CD4-positive, alpha-beta T cell (primary cell): Measurements from ENCODE around the gene DOCK2. TPM values are rescaled to one million over a fixed set of nuclear protein-coding genes. Genes with fewer than 3 reads are reported as not detected.

Experiments
- ATAC-seq: fragments of 200-7000 bp; cut with Tn5 transposase; one replicate; pipeline ENCODE4 v1.10.0; 2022; ENCODE audit warnings: mild to moderate bottlenecking; ENCODE audit not compliant: poor library complexity
- CTCF ChIA-PET: fragments of 350-600 bp; sonication (Branson Sonifier 250); formaldehyde crosslinking; loops from one replicate; lab custom pipeline; 2021; ENCODE audit warnings: antibody characterized with exemption, inconsistent platforms; lab: Charles Lee
- POLR2A ChIA-PET: fragments of 350-600 bp; sonication (Branson Sonifier 250); formaldehyde crosslinking; loops from one replicate; lab custom pipeline; 2021; ENCODE audit warnings: antibody characterized with exemption, inconsistent platforms; lab: Charles Lee
- DNase-seq, 14 experiments: peaks; one replicate each; pipeline ENCODE4 v3.0.0-alpha.2; 2013 to 2020; ENCODE audit warnings: mixed read lengths in 2 of 14
- H3K27ac ChIP-seq, 2 donors: one replicate each; pipeline versions ENCODE4 v1.5.1 to v1.7.0; 2013; ENCODE audit warnings: low read length in 2 of 2, low read depth in 1 of 2, mild to moderate bottlenecking in 1 of 2
- H3K27me3 ChIP-seq, 2 experiments: 1 replicate in 1 of 2; 2 replicates in 1 of 2; pipeline versions ENCODE4 v1.6.1 to v1.7.0; 2013; ENCODE audit warnings: low read length in 2 of 2, control low read depth in 1 of 2, mild to moderate bottlenecking in 1 of 2, moderate library complexity in 1 of 2; ENCODE audit not compliant: insufficient read depth in 2 of 2, control insufficient read depth in 1 of 2
- H3K36me3 ChIP-seq: one replicate; pipeline ENCODE4 v1.6.1; 2013; ENCODE audit warnings: low read length, control low read depth; ENCODE audit not compliant: insufficient read depth
- H3K4me1 ChIP-seq: one replicate; pipeline ENCODE4 v1.6.1; 2013; ENCODE audit warnings: low read length, control low read depth; ENCODE audit not compliant: insufficient read depth
- H3K4me3 ChIP-seq: one replicate; pipeline ENCODE4 v1.5.1; 2013; ENCODE audit warnings: mild to moderate bottlenecking, low read length, moderate library complexity
- H3K9me3 ChIP-seq, 2 experiments: 1 replicate in 1 of 2; 2 replicates in 1 of 2; pipeline versions ENCODE4 v1.6.1 to v1.7.0; 2013; ENCODE audit warnings: low read length in 2 of 2, mild to moderate bottlenecking in 2 of 2, control low read depth in 1 of 2, moderate library complexity in 1 of 2; ENCODE audit not compliant: control insufficient read depth in 1 of 2, insufficient read depth in 1 of 2
- H3K27ac Mint-ChIP-seq: one replicate; pipeline ENCODE4 v1.8.0; 2020; ENCODE audit warnings: mixed read lengths
- H3K27me3 Mint-ChIP-seq: one replicate; pipeline ENCODE4 v1.8.0; 2021; ENCODE audit warnings: mixed read lengths
- H3K36me3 Mint-ChIP-seq: one replicate; pipeline ENCODE4 v1.8.0; 2021; ENCODE audit warnings: low read depth, mixed read lengths
- H3K4me1 Mint-ChIP-seq: one replicate; pipeline ENCODE4 v1.8.0; 2021; ENCODE audit warnings: low read depth, mixed read lengths
- H3K4me3 Mint-ChIP-seq: one replicate; pipeline ENCODE4 v1.8.0; 2020; ENCODE audit warnings: mild to moderate bottlenecking, mixed read lengths
- H3K9me3 Mint-ChIP-seq: one replicate; pipeline ENCODE4 v1.8.0; 2020; ENCODE audit warnings: mixed read lengths
- intact Hi-C, 2 experiments: fragments of 100-400 bp; cut with DNase I in 1 of 2; cut with micrococcal nuclease in 1 of 2; formaldehyde crosslinking; loops; one replicate each; pipeline versions ENCODE4 v1.15.1 to v1.9.0; 2023 to 2025; cut with DNase I, micrococcal nuclease
- total RNA-seq, 174 experiments: library from RNA in 2 of 174; stranded (reverse) in 2 of 174; gene quantifications; one replicate each; pipeline ENCODE4 v1.2.3 and lab custom pipeline; 2021 to 2026
- TF ChIP-seq, protein P1 (sequence below): fragments of 200-600 bp; IDR thresholded peaks from one replicate; pipeline ENCODE4 v1.8.0; 2022; ENCODE audit warnings: antibody characterized with exemption, mild to moderate bottlenecking

The DOCK2 gene
- total RNA-seq, 2 experiments from 2014 or later: 220 to 229 TPM

- TF ChIP-seq, protein P1, sequence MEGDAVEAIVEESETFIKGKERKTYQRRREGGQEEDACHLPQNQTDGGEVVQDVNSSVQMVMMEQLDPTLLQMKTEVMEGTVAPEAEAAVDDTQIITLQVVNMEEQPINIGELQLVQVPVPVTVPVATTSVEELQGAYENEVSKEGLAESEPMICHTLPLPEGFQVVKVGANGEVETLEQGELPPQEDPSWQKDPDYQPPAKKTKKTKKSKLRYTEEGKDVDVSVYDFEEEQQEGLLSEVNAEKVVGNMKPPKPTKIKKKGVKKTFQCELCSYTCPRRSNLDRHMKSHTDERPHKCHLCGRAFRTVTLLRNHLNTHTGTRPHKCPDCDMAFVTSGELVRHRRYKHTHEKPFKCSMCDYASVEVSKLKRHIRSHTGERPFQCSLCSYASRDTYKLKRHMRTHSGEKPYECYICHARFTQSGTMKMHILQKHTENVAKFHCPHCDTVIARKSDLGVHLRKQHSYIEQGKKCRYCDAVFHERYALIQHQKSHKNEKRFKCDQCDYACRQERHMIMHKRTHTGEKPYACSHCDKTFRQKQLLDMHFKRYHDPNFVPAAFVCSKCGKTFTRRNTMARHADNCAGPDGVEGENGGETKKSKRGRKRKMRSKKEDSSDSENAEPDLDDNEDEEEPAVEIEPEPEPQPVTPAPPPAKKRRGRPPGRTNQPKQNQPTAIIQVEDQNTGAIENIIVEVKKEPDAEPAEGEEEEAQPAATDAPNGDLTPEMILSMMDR: no peak
- peaks cover 0 to 6% of the 10 kb centered on the region in 2 experiments for H3K27me3 ChIP-seq
- intact Hi-C loops: no loop called here
These were observed 478.9 kb downstream of the DOCK2 start for GRCh38 chr5:170115925-170116324.

GRCh38 chr5:170117736-170118135 is 480.7 kb downstream of the DOCK2 start:
- Mint-ChIP-seq H3K36me3 (no peaks in the 10 kb centered on the region), H3K9me3 (no peaks in the 10 kb centered on the region), H3K4me1 (no peaks in the 10 kb centered on the region), H3K4me3 (no peak overlapping the region), H3K27me3 (peaks cover 15% of the 10 kb centered on the region), H3K27ac (no peak overlapping the region)
- H3K27ac ChIP-seq: no peak overlapping the region
- intact Hi-C loops: no loop called here
- CTCF ChIA-PET: no interaction called here
- no peaks in the 10 kb centered on the region for H3K4me1 ChIP-seq
- POLR2A ChIA-PET: no interaction called here
- no peaks in the 10 kb centered on the region for H3K36me3 ChIP-seq
- H3K4me3 ChIP-seq: no peak overlapping the region
- ATAC-seq (no peak), DNase-seq (no peak)
- H3K27me3 ChIP-seq: peaks cover 0 to 6% of the 10 kb centered on the region in 2 experiments
- no peaks in the 10 kb centered on the region for H3K9me3 ChIP-seq
- TF ChIP-seq, protein P1: no peak

More at GRCh38 chr5:170115925-170116324, 478.9 kb downstream of the DOCK2 start:
- H3K36me3 Mint-ChIP-seq: no peaks in the 10 kb centered on the region
- ChIA-PET POLR2A (no interaction called here), CTCF (no interaction called here)
- peaks cover 4% of the 10 kb centered on the region for H3K27me3 Mint-ChIP-seq
- H3K27ac Mint-ChIP-seq: no peak overlapping the region
- Histone ChIP-seq H3K9me3 (no peaks in the 10 kb centered on the region), H3K4me1 (no peaks in the 10 kb centered on the region), H3K36me3 (no peaks in the 10 kb centered on the region), H3K27ac (no peak overlapping the region), H3K4me3 (no peak overlapping the region)
- DNase-seq: no peak
- no peak overlapping the region for H3K4me3 Mint-ChIP-seq
- no peaks in the 10 kb centered on the region for H3K4me1 Mint-ChIP-seq
- no peaks in the 10 kb centered on the region for H3K9me3 Mint-ChIP-seq
- no peak for ATAC-seq

- H3K27ac Mint-ChIP-seq: no peak overlapping the region
- Histone ChIP-seq H3K36me3 (no peaks in the 10 kb centered on the region), H3K27ac (no peak overlapping the region), H3K9me3 (no peaks in the 10 kb centered on the region), H3K4me1 (no peaks in the 10 kb centered on the region), H3K27me3 (peaks cover 0 to 6% of the 10 kb centered on the region in 2 experiments), H3K4me3 (no peak overlapping the region)
- ATAC-seq (no peak), DNase-seq (no peak)
- H3K4me1 Mint-ChIP-seq: no peaks in the 10 kb centered on the region
- intact Hi-C loops: no loop called here
- H3K27me3 Mint-ChIP-seq: peaks cover 24% of the 10 kb centered on the region
- TF ChIP-seq, protein P1: no peak
- peaks cover under 1% of the 10 kb centered on the region for H3K9me3 Mint-ChIP-seq
- no peak overlapping the region for H3K4me3 Mint-ChIP-seq
- ChIA-PET POLR2A (no interaction called here), CTCF (no interaction called here)
- H3K36me3 Mint-ChIP-seq: no peaks in the 10 kb centered on the region
These were observed 483.5 kb downstream of the DOCK2 start for GRCh38 chr5:170120576-170120975.
